Brain microvascular endothelial cell (primary cell): ENCODE measurements around the gene OR6V1.
"Not testable (repeated sequence)": the region's sequence is repeated elsewhere in the genome, so short reads cannot be mapped to it uniquely, and the experiment has no call there.

Experiments
- DNase-seq: peaks from one replicate; pipeline ENCODE4 v3.0.0-alpha.2; 2020
- H3K27ac ChIP-seq: fragments of 250-450 bp; sonication (Bioruptor Pico); 2 replicates; pipeline ENCODE4 v1.5.1; 2020; ENCODE audit warnings: mild to moderate bottlenecking, moderate library complexity
- H3K27me3 ChIP-seq: fragments of 250-450 bp; sonication (Bioruptor Pico); replicated peaks from 2 replicates; pipeline ENCODE4 v1.5.1; 2020; ENCODE audit warnings: mild to moderate bottlenecking
- H3K36me3 ChIP-seq: fragments of 250-450 bp; sonication (Bioruptor Pico); replicated peaks from 2 replicates; pipeline ENCODE4 v1.5.1; 2020; ENCODE audit warnings: mild to moderate bottlenecking
- H3K4me3 ChIP-seq: 2 replicates; pipeline ENCODE4 v1.5.1; 2011; ENCODE audit warnings: low read depth, mild to moderate bottlenecking, control low read depth, low read length, moderate library complexity
- in situ Hi-C: cut with HindIII; loops from 2 replicates; pipeline ENCODE4 v1.10.0; 2017; ENCODE audit warnings: low sequenced_read_pairs, low pct_ligation_motif_present
- TF ChIP-seq, protein P1 (sequence below): IDR thresholded peaks from 2 replicates; pipeline ENCODE4 v1.5.1; 2011; ENCODE audit warnings: low read depth, mild to moderate bottlenecking, moderate library complexity, low read length, control low read depth, inconsistent platforms; ENCODE audit errors: missing control alignments

OR6V1 gene

DNA sequence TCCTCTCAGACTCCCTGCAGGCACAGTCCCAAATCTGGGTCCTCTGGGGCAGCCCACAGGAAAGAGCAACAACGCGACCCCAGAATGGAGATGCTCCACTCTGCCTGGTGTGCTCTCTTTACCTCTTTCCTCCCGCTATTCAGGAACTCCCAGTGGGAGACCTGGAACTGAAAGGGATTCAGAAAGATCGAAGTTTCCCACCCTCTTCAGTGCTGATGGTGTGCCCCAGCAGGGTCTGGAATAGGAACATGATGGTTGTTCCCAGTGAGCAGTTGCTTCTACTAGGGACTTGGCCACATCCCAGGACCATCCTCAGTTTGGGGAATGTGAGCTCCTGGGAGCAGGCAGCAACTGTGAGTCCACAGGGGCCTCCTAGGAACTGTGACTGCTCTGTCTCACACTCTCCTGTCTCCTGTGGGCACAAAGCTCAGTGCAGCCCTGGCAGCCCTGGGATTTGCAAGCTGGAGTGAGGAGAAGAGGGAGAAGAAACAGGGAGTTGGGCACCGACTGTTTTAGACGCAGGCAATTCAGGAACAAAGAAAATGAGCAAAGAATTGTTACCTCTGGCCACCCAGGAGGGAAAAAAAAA is 17.9 kb downstream of the OR6V1 start:
- H3K4me3 ChIP-seq: no peak overlapping the region
- no peak for DNase-seq
- in situ Hi-C loops: no loop called here
- TF ChIP-seq, protein P1, sequence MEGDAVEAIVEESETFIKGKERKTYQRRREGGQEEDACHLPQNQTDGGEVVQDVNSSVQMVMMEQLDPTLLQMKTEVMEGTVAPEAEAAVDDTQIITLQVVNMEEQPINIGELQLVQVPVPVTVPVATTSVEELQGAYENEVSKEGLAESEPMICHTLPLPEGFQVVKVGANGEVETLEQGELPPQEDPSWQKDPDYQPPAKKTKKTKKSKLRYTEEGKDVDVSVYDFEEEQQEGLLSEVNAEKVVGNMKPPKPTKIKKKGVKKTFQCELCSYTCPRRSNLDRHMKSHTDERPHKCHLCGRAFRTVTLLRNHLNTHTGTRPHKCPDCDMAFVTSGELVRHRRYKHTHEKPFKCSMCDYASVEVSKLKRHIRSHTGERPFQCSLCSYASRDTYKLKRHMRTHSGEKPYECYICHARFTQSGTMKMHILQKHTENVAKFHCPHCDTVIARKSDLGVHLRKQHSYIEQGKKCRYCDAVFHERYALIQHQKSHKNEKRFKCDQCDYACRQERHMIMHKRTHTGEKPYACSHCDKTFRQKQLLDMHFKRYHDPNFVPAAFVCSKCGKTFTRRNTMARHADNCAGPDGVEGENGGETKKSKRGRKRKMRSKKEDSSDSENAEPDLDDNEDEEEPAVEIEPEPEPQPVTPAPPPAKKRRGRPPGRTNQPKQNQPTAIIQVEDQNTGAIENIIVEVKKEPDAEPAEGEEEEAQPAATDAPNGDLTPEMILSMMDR: no peak
- no peaks in the 10 kb centered on the region for H3K27me3 ChIP-seq
- H3K27ac ChIP-seq: no peak overlapping the region
- no peaks in the 10 kb centered on the region for H3K36me3 ChIP-seq

DNA sequence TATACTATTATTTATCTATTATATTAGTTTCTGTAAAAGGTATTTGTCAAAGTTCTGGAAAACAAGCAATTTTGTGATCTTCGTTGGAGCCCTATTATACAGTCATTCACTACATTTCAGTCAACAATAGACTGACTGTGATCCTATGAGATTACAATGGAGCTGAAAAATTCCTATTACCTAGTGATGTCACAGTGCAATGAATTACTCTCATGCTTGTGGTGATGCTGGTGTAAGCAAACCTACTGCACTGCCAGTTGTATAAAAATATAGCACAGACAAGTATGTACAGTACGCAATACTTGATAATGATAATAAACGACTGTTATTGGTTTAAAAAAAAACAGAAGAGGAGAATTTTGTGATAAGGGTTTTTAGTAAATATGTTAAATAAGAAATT is 21.4 kb downstream of the OR6V1 start:
- no peaks in the 10 kb centered on the region for H3K27me3 ChIP-seq
- DNase-seq: no peak
- no peak overlapping the region for H3K4me3 ChIP-seq
- no peak overlapping the region for H3K27ac ChIP-seq
- in situ Hi-C loops: no loop called here
- H3K36me3 ChIP-seq: no peaks in the 10 kb centered on the region
- TF ChIP-seq, protein P1: no peak

DNA sequence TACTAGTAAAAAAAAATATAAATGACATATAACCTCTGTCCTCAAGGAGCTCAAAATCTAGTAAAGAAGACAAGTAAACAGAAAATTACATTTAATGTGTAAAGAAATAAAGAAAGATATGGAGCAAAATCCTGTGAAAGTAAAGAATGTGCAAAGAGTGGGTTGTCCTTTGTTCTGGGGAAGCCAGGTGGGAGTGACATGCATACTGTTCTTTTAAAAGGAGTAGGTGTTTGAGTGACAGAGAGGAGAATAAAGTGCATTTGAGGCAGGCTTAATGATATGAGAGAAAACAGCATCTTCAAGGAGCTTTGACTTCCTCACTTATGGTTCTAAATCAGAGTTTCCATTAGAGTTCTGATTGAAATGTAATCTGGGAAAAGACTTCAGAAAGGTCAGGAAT is 22.0 kb downstream of the OR6V1 start:
- no peak for DNase-seq
- H3K36me3 ChIP-seq: no peaks in the 10 kb centered on the region
- in situ Hi-C loops: no loop called here
- H3K27me3 ChIP-seq: no peaks in the 10 kb centered on the region
- TF ChIP-seq, protein P1: no peak
- no peak overlapping the region for H3K27ac ChIP-seq
- H3K4me3 ChIP-seq: no peak overlapping the region

DNA sequence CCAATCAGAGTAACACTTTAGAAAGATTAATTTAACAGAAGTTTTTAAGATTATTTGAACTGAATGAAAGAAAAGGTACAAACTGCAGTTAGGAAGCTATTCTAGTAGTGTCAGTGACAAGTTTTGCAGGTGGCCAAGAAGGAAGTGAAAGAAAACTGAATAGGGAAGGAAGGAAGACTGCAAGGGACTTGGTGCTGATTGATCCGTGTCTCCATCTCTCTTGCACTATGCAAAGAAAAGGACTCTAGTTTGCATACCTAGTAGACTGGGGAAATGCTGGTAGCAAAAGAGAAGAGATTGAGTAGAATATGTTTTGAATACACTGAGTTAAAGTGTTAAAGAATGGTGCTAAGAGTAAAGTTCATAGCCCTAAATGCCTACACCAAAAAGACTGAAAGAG is 33.0 kb downstream of the OR6V1 start:
- Histone ChIP-seq H3K27ac (no peak overlapping the region), H3K36me3 (no peaks in the 10 kb centered on the region), H3K27me3 (no peaks in the 10 kb centered on the region), H3K4me3 (no peak overlapping the region)
- TF ChIP-seq, protein P1: no peak
- in situ Hi-C loops: no loop called here
- DNase-seq: no peak

DNA sequence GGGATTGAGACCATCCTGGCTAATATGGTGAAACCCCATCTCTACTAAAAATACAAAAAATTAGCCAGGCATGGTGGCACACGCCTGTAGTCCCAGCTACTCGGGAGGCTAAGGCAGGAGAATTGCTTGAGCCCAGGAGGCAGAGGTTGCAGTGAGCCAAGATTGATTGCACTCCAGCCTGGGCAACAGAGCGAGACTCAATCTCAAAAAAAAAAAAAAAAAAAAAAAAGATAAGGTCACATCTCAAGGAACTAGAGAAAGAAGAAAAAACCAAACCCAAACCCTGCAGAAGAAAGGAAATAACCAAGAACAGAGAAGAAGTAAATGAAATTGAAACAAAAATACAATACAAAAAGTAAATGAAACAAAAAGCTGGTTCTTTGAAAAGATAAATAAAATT is 33.5 kb downstream of the OR6V1 start:
- H3K27me3 ChIP-seq, H3K27ac ChIP-seq, H3K36me3 ChIP-seq, H3K4me3 ChIP-seq, DNase-seq, in situ Hi-C loops: not testable (repeated sequence)

DNA sequence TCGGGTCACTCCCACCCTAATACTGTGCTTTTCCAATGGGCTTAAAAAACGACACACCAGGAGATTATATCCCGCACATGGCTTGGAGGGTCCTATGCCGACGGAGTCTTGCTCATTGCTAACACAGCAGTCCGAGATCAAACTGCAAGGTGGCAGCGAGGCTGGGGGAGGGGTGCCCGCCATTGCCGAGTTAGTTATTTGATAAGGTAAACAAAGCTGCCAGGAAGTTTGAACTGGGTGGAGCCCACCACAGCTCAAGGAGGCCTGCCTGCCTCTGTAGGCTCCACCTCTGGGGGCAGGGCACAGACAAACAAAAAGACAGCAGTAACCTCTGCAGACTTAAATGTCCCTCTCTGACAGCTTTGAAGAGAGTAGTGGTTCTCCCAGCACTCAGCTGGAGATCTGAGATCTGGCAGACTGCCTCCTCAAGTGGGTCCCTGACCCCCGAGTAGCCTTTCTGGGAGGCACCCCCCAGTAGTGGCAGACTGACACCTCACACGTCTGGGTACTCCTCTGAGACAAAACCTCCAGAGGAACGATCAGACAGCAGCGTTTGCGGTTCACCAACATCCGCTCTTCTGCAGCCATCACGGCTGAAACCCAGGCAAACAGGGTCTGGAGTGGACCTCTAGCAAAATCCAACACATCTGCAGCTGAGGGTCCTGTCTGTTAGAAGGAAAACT is 36.5 kb downstream of the OR6V1 start:
- H3K4me3 ChIP-seq, in situ Hi-C loops, H3K27me3 ChIP-seq, H3K36me3 ChIP-seq, DNase-seq, H3K27ac ChIP-seq: not testable (repeated sequence)

DNA sequence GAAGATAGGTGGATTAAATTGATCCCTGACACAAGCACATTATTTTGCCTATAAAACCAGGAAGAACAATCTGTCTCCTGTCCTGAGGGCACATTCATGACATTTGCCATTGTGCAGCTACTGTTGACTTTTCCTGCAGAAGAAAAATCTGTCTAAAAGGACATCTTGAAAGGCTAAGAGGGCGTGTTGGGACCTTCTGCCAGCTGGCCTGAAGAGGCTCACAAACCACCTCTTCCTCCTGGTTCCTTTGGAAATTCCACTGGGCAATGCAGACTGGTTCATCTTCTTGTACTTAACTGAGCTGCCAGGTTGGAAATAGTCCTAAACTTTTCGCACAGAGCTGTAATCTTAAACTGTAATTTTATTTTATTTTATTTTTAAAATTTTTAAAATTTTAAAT is 44.0 kb downstream of the OR6V1 start:
- DNase-seq: no peak
- no peaks in the 10 kb centered on the region for H3K36me3 ChIP-seq
- TF ChIP-seq, protein P1: no peak
- H3K27ac ChIP-seq: no peak overlapping the region
- in situ Hi-C loops: no loop called here
- no peaks in the 10 kb centered on the region for H3K27me3 ChIP-seq
- H3K4me3 ChIP-seq: no peak overlapping the region

DNA sequence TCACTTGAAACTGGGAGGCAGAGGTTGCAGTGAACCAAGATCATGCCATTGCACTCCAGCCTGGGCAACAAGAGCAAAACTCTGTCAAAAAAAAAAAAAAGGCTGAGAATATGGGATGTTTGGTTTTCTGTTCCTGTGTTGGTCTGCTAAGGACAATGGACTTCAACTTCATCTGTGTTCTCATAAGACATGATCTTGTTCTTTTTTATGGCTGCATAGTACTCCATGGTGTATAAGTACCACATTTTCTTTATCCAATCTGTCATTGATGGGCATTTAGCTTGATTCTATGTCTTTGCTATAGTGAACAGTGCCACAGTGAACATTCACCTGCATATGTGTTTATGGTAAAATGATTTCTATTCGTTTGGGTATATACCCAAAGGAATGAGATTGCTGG is 47.4 kb downstream of the OR6V1 start:
- in situ Hi-C loops: not testable (repeated sequence)

More for the DNA sequence above, 47.4 kb downstream of the OR6V1 start:
- H3K27ac ChIP-seq, H3K36me3 ChIP-seq, H3K4me3 ChIP-seq, H3K27me3 ChIP-seq, DNase-seq: not testable (repeated sequence)
